GM18858 (cell line): ENCODE measurements around the gene KCNN3.
"Not testable (repeated sequence)": the region's sequence is repeated elsewhere in the genome, so short reads cannot be mapped to it uniquely, and the experiment has no call there.

ENCODE experiments used
- ATAC-seq: cut with Tn5 transposase; IDR thresholded peaks from one replicate; pipeline ENCODE4 v1.9.1; 2021; ENCODE audit not compliant: unreplicated experiment

Gene KCNN3

GRCh38 chr1:154712166-154712810 lies 157.8 kb downstream of the KCNN3 start:
- no peak for ATAC-seq

GRCh38 chr1:154711416-154711815 lies 158.7 kb downstream of the KCNN3 start:
- ATAC-seq: no peak

GRCh38 chr1:154710106-154710505 lies 160.0 kb downstream of the KCNN3 start:
- no peak for ATAC-seq

- ATAC-seq: no peak
Measured at GRCh38 chr1:154707901-154708463, 162.1 kb downstream of the KCNN3 start.

GRCh38 chr1:154706851-154707250 lies 163.2 kb downstream of the KCNN3 start:
- ATAC-seq: no peak

- ATAC-seq: no peak
Measured at GRCh38 chr1:154705544-154705943, 164.5 kb downstream of the KCNN3 start.

GRCh38 chr1:154703170-154703569 lies 166.9 kb downstream of the KCNN3 start:
- no peak for ATAC-seq

GRCh38 chr1:154698320-154699096 lies 171.6 kb downstream of the KCNN3 start:
- no peak for ATAC-seq

GRCh38 chr1:154697710-154698109 lies 172.4 kb downstream of the KCNN3 start:
- no peak for ATAC-seq

GRCh38 chr1:154696456-154696855 lies 173.6 kb downstream of the KCNN3 start:
- no peak for ATAC-seq

GRCh38 chr1:154695985-154696384 lies 174.1 kb downstream of the KCNN3 start:
- no peak for ATAC-seq

GRCh38 chr1:154694995-154695394 lies 175.1 kb downstream of the KCNN3 start:
- ATAC-seq: no peak

GRCh38 chr1:154689083-154689482 lies 181.0 kb downstream of the KCNN3 start:
- no peak for ATAC-seq

- ATAC-seq: no peak
Measured at GRCh38 chr1:154686507-154686906, 183.6 kb downstream of the KCNN3 start.

- no peak for ATAC-seq
Measured at GRCh38 chr1:154683820-154684219, 186.3 kb downstream of the KCNN3 start.

GRCh38 chr1:154682254-154682653 lies 187.8 kb downstream of the KCNN3 start:
- ATAC-seq: no peak

GRCh38 chr1:154677844-154678243 lies 192.2 kb downstream of the KCNN3 start:
- ATAC-seq: not testable (repeated sequence)

- not testable (repeated sequence) for ATAC-seq
Measured at GRCh38 chr1:154676847-154677246, 193.2 kb downstream of the KCNN3 start.

- not testable (repeated sequence) for ATAC-seq
Measured at GRCh38 chr1:154674456-154674855, 195.6 kb downstream of the KCNN3 start.

- ATAC-seq: not testable (repeated sequence)
Measured at GRCh38 chr1:154672245-154672644, 197.8 kb downstream of the KCNN3 start.

GRCh38 chr1:154671412-154671811 lies 198.7 kb downstream of the KCNN3 start:
- ATAC-seq: not testable (repeated sequence)
